ENCODE measurements around the gene CNTN4.

CNTN4 gene

DNA sequence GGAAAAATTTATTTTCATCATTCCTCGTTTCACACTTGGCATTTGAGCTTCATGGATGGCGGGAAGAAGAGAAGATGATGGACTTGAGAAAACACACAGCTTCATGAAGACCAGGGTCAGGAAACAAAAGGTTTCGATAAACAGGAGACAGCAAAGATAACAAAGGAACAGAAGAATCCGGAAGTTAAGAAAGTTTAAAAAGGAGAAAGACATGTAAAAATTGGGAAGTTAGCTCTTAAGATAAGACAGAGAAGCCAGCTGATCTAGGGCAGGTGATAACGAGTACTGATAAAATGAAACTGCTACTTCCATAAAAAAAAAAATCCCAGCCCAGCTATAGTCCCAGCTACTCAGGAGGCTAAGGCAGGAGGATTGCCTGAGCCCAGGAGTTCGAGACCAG is 987.6 kb downstream of the CNTN4 start:
- no peak overlapping the region for H3K4me3 ChIP-seq (ENCODE audit: control insufficient read depth, low read depth, low read length)
- TF ChIP-seq, protein P1, sequence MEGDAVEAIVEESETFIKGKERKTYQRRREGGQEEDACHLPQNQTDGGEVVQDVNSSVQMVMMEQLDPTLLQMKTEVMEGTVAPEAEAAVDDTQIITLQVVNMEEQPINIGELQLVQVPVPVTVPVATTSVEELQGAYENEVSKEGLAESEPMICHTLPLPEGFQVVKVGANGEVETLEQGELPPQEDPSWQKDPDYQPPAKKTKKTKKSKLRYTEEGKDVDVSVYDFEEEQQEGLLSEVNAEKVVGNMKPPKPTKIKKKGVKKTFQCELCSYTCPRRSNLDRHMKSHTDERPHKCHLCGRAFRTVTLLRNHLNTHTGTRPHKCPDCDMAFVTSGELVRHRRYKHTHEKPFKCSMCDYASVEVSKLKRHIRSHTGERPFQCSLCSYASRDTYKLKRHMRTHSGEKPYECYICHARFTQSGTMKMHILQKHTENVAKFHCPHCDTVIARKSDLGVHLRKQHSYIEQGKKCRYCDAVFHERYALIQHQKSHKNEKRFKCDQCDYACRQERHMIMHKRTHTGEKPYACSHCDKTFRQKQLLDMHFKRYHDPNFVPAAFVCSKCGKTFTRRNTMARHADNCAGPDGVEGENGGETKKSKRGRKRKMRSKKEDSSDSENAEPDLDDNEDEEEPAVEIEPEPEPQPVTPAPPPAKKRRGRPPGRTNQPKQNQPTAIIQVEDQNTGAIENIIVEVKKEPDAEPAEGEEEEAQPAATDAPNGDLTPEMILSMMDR (conservative IDR thresholded peaks at IDR 0.05; ENCODE audit: control insufficient read depth, insufficient read depth, low read depth, low read length) = no peak
- no peak for DNase-seq (ENCODE audit: low read depth)

DNA sequence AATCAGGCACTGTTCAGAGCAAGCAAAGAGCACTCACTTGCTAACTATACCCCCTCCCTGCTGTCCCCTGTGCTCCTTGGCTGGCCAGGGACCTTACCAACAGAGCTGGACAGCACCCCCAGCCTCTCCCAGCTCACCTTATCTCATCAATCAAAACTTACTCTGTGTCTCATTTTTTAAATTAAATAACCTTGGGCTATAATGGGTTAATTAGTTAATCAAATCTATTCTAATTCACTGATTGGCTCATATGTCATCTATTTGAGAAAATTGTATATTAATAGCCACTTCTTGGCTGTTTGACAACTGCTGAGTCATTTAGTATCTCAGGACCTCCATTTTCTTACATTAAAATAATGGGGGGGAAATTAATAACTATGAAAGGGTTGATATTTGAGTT is 988.6 kb downstream of the CNTN4 start:
- no peak for DNase-seq (ENCODE audit: low read depth)
- TF ChIP-seq, protein P1 (conservative IDR thresholded peaks at IDR 0.05; ENCODE audit: control insufficient read depth, insufficient read depth, low read depth, low read length) = no peak
- no peak overlapping the region for H3K4me3 ChIP-seq (ENCODE audit: control insufficient read depth, low read depth, low read length)

DNA sequence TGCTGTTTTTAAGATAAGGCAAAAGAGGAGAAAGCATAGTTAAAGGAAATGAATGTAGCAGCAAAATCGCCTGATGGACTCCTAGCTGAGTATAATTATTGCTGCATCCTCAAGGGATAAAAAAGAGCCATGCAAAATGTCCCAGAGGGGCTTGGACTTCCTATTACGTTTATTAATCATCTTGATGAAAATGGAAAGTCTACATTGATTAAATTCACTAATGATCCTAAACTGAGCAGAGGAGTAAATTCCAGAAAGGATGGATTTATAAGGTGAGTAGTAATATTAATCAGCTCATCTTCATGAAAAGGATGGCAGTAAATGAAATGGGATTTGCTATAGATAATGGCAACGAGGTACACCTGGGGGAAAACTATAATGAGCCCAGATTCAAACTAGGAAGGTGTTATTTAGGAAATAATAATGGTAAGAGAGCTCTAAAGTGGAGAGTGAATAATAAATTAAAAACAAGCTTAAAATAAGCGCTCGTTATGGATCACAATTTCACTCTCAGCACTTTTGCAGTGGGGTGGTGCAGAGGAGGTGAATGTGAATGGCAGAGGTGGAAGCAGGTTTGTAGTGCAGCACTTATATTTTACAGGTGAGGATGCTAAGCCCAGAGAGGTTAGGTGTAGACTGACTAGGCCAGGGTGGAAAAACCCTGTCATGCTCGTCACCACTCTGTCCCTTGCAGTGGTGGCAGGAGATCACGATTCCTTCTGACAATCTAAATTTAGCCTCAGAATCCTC is 989.2 kb downstream of the CNTN4 start:
- TF ChIP-seq, protein P1 (conservative IDR thresholded peaks at IDR 0.05; ENCODE audit: control insufficient read depth, insufficient read depth, low read depth, low read length) = no peak
- DNase-seq (ENCODE audit: low read depth) = no peak

DNA sequence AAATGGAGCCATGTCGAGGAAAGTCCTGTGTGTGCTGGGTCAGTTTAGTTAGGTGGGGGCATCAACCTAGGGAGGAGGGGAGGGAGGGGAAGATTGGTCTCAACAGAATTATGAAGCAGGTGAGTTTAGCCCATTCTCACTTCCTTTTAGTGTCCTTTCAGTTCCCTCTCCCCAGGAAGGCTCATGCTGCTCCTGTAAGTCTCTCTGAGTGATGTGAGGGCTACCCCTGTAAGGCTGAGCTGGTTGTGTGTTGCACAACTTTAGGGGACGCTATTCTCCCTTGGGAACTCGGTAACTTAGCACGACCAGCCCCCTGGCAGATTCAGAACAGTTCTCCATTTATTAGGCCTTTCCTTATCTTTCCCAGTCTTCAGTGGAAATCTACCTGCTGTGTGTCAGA is 990.4 kb downstream of the CNTN4 start:
- no peak for DNase-seq (ENCODE audit: low read depth)
- TF ChIP-seq, protein P1 (conservative IDR thresholded peaks at IDR 0.05; ENCODE audit: control insufficient read depth, insufficient read depth, low read depth, low read length) = no peak

More for the DNA sequence above, 989.2 kb downstream of the CNTN4 start:
- no peak overlapping the region for H3K4me3 ChIP-seq (ENCODE audit: control insufficient read depth, low read depth, low read length)

DNA sequence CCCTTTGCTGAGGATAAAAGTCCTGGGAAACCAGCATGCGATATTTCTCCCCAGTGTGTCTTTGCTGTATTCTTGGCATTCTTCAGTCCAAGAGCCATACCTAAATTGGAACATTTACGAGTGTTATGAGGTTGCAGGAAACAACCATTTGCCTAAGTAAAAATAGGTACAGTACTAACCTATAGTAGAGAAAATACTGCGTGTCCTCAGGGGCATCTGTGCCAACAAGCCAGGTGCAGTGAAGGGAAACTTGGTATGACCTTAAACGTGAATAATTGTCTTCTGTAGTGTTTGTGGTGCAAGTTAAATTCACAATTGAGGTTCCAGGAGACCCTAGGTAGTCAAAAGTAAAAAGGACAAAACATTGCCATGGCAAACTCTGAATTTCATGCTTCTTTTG is 999.3 kb downstream of the CNTN4 start:
- no peak overlapping the region for H3K4me3 ChIP-seq (ENCODE audit: control insufficient read depth, low read depth, low read length)
- TF ChIP-seq, protein P1 (conservative IDR thresholded peaks at IDR 0.05; ENCODE audit: control insufficient read depth, insufficient read depth, low read depth, low read length) = no peak
- no peak for DNase-seq (ENCODE audit: low read depth)

More for the DNA sequence above, 990.4 kb downstream of the CNTN4 start:
- no peak overlapping the region for H3K4me3 ChIP-seq (ENCODE audit: control insufficient read depth, low read depth, low read length)

DNA sequence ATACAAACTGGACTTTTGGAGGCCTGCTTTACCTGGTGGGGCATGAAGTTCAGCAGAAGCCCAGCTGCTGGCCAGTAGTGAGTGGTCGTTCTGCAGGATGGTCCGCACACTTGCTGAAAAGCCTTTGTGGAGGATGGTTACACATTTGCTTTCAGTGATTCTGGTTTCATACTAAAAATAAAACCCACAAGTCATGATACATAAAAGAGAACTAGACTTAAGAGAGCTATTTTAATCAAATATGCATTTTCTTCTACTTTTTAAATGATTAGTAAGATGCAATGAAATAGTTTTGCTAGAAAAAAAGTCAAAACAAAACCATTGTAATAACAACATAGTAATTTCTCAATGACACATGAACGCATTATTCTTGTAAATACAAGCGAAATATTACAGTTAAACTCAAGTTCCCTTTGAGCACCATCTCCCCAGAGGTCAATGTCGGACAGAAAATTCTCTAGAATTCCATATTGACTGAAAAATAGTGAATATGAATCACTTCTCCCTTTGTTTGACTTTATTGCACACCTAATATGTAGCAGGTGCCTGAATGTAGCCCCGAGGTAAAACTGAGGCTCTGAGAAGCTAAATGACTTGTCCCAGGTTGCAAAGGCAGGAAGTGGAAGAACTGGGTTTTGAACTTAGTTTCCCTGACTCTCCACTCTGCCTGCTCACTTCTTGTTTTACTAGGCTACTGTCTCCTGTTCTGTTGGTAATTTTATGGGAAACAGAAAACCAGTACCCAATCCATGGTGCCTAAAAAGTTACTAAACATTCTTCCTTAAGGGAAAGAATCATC is 1003.2 kb downstream of the CNTN4 start:
- H3K4me3 ChIP-seq (ENCODE audit: control insufficient read depth, low read depth, low read length) = no peak overlapping the region
- DNase-seq (ENCODE audit: low read depth) = no peak
- TF ChIP-seq, protein P1 (conservative IDR thresholded peaks at IDR 0.05; ENCODE audit: control insufficient read depth, insufficient read depth, low read depth, low read length) = no peak
